GM12878 (cell line): ENCODE measurements around the gene PRKG1. TPM values are rescaled to one million over a fixed set of nuclear protein-coding genes. Genes with fewer than 3 reads are reported as not detected.

ENCODE experiments used
- ATAC-seq: fragments of 200-7000 bp; cut with Tn5 transposase; 3 replicates; pipeline ENCODE4 v1.9.1; 2020; ENCODE audit warnings: mild to moderate bottlenecking, moderate library complexity
- BruUV-seq: library from RNA; stranded (reverse); fragments of 400-500 nt; replicated peaks from 2 replicates; lab custom pipeline; 2021; lab: Mats Ljungman, UMichigan
- CTCF ChIA-PET: fragments of 300-600 bp; sonication (Branson Sonifier 250); formaldehyde crosslinking; extraction: SDS; loops from one replicate; lab custom pipeline; 2021; ENCODE audit warnings: inconsistent platforms; lab: Yijun Ruan, JAX
- POLR2A ChIA-PET: fragments of 350-600 bp; formaldehyde crosslinking; extraction: SDS; loops from one replicate; lab custom pipeline; 2021; ENCODE audit warnings: inconsistent platforms; lab: Charles Lee
- RAD21 ChIA-PET: fragments of 300-600 bp; sonication (Branson Sonifier 250); formaldehyde crosslinking; loops from one replicate; lab custom pipeline; 2023; ENCODE audit warnings: antibody characterized with exemption; ENCODE audit not compliant: unreplicated experiment; lab: Charles Lee
- SMC1A ChIA-PET: fragments of 300-600 bp; sonication (Branson Sonifier 250); formaldehyde crosslinking; loops from one replicate; lab custom pipeline; 2023; ENCODE audit not compliant: unreplicated experiment, uncharacterized antibody; lab: Charles Lee
- DNase-seq: peaks from one replicate; pipeline ENCODE4 v3.0.0-alpha.2; 2011; ENCODE audit warnings: low read depth, low spot score
- FAIRE-seq: peaks from 3 replicates; lab custom pipeline; 2011; peaks lifted over from hg19 to GRCh38; lab: Jason Lieb, UNC
- H2AFZ ChIP-seq: 2 replicates; pipeline ENCODE4 v1.6.0; 2011; ENCODE audit warnings: low read depth, low read length, control low read depth; ENCODE audit not compliant: control insufficient read depth
- H3K27ac ChIP-seq: 2 replicates; pipeline ENCODE4 v1.5.1; 2011; ENCODE audit warnings: control low read depth; ENCODE audit not compliant: control insufficient read depth, insufficient read depth
- H3K27me3 ChIP-seq, 2 experiments: replicated peaks in 1 of 2; 2 replicates each; pipeline versions ENCODE4 v1.6.0 to v1.6.1; 2011; ENCODE audit warnings: low read length in 1 of 2; ENCODE audit not compliant: control insufficient read depth in 2 of 2, insufficient read depth in 2 of 2
- H3K36me3 ChIP-seq, 2 experiments: 2 replicates each; pipeline ENCODE4 v1.5.1; 2011; ENCODE audit warnings: low read length in 1 of 2; ENCODE audit not compliant: control insufficient read depth in 2 of 2, insufficient read depth in 2 of 2
- H3K4me1 ChIP-seq: 2 replicates; pipeline ENCODE4 v1.6.1; 2011; ENCODE audit warnings: mild to moderate bottlenecking, low read length, moderate library complexity, mixed read lengths; ENCODE audit not compliant: control insufficient read depth, insufficient read depth
- H3K4me2 ChIP-seq: 2 replicates; pipeline ENCODE4 v1.6.0; 2011; ENCODE audit warnings: control low read depth; ENCODE audit not compliant: control insufficient read depth, insufficient read depth
- H3K4me3 ChIP-seq: fragments of 200-600 bp; sonication (generic); 2 replicates; pipeline ENCODE4 v1.5.1; 2016
- H3K79me2 ChIP-seq: 2 replicates; pipeline ENCODE4 v1.6.0; 2011; ENCODE audit warnings: low read length; ENCODE audit not compliant: control insufficient read depth, insufficient read depth
- H3K9ac ChIP-seq: 2 replicates; pipeline ENCODE4 v1.8.0; 2011; ENCODE audit warnings: low read length, control low read depth, mixed read lengths; ENCODE audit not compliant: control insufficient read depth, insufficient read depth
- H3K9me3 ChIP-seq: replicated peaks from 3 replicates; pipeline ENCODE4 v1.5.1; 2011; ENCODE audit warnings: mild to moderate bottlenecking, low read length; ENCODE audit not compliant: control insufficient read depth, insufficient read depth
- H4K20me1 ChIP-seq: 2 replicates; pipeline ENCODE4 v1.6.0; 2011; ENCODE audit not compliant: control insufficient read depth, insufficient read depth
- CEBPB ChIP-seq, 2 experiments: fragments of 150-350 bp in 1 of 2; IDR thresholded peaks; 2 replicates each; pipeline ENCODE4 v1.6.1; 2012 to 2014; ENCODE audit warnings: low read depth in 2 of 2, low read length in 2 of 2, borderline replicate concordance in 1 of 2, inconsistent platforms in 1 of 2
- CHD2 ChIP-seq: IDR thresholded peaks from 2 replicates; pipeline ENCODE4 v1.6.1; 2011; ENCODE audit warnings: low read depth, low read length, improper control_type of control experiment, borderline replicate concordance
- ETV6 ChIP-seq, 2 experiments: fragments of 450-650 bp in 1 of 2; IDR thresholded peaks in 1 of 2; conservative IDR thresholded peaks in 1 of 2; 2 replicates each; pipeline ENCODE4 v1.6.1; 2014; ENCODE audit warnings: antibody characterized with exemption in 1 of 2, borderline replicate concordance in 1 of 2, low read depth in 1 of 2, mild to moderate bottlenecking in 1 of 2, moderate library complexity in 1 of 2
- FOXM1 ChIP-seq: IDR thresholded peaks from 2 replicates; pipeline ENCODE4 v1.6.1; 2012; ENCODE audit warnings: low read depth, mild to moderate bottlenecking, inconsistent platforms, low read length, moderate library complexity
- LARP7 ChIP-seq: fragments of 450-650 bp; IDR thresholded peaks from 2 replicates; pipeline ENCODE4 v1.6.1; 2017; ENCODE audit warnings: mild to moderate bottlenecking
- MTA2 ChIP-seq: fragments of 450-650 bp; IDR thresholded peaks from 2 replicates; pipeline ENCODE4 v1.6.1; 2016; ENCODE audit warnings: low read depth, mild to moderate bottlenecking, moderate library complexity
- NFYB ChIP-seq: IDR thresholded peaks from 2 replicates; pipeline ENCODE4 v1.6.1; 2011; ENCODE audit warnings: low read depth, mild to moderate bottlenecking, low read length, improper control_type of control experiment, moderate library complexity; ENCODE audit not compliant: insufficient read depth
- RAD51 ChIP-seq: fragments of 450-650 bp; IDR thresholded peaks from 2 replicates; pipeline ENCODE4 v1.6.1; 2016; ENCODE audit warnings: moderate library complexity, mild to moderate bottlenecking, inconsistent platforms
- RELB ChIP-seq: fragments of 450-650 bp; IDR thresholded peaks from 2 replicates; pipeline ENCODE4 v1.6.1; 2017; ENCODE audit warnings: low read depth, mild to moderate bottlenecking, moderate library complexity
- SPI1 ChIP-seq: IDR thresholded peaks from 2 replicates; pipeline ENCODE4 v1.6.1; 2011; ENCODE audit warnings: low read depth, mild to moderate bottlenecking, low read length, moderate library complexity, borderline replicate concordance; ENCODE audit not compliant: insufficient read depth
- TAF1 ChIP-seq: IDR thresholded peaks from 2 replicates; pipeline ENCODE4 v1.6.1; 2011; ENCODE audit warnings: mild to moderate bottlenecking, low read depth, low read length, borderline replicate concordance
- USF1 ChIP-seq: IDR thresholded peaks from 2 replicates; pipeline ENCODE4 v1.6.1; 2011; ENCODE audit warnings: borderline replicate concordance, low read depth, mild to moderate bottlenecking, moderate library complexity, mixed read lengths, low read length; ENCODE audit not compliant: insufficient read depth; ENCODE audit errors: extremely low read length
- ZNF622 ChIP-seq: fragments of 450-650 bp; IDR thresholded peaks from 2 replicates; pipeline ENCODE4 v1.6.1; 2017; ENCODE audit warnings: mild to moderate bottlenecking, inconsistent platforms
- WGBS: methylation state at CpG from one replicate; pipeline ENCODE4 v1.1.6; 2016; ENCODE audit warnings: low lambda C conversion rate; ENCODE audit not compliant: insufficient replicate concordance, insufficient coverage; ENCODE audit errors: missing lambda C conversion rate; 5-methylcytosine and 5-hydroxymethylcytosine counted together
- in situ Hi-C: fragments of 300-500 bp; cut with MboI; formaldehyde crosslinking; loops from 9 replicates; pipeline ENCODE4 v1.14.3; 2018; ENCODE audit warnings: mixed read lengths
- intact Hi-C: fragments of 100-400 bp; cut with micrococcal nuclease; formaldehyde crosslinking; loops from one replicate; pipeline ENCODE4 v1.14.2; 2022; ENCODE audit not compliant: unreplicated experiment
- polyA plus RNA-seq, 11 experiments: library from polyadenylated mRNA; depleted of rRNA in 4 of 11; unstranded in 6 of 11; stranded (reverse) in 5 of 11; fragments of >200 nt; fragmentation: Nextera tagmentation in 4 of 11; fragmentation: Illumina TruSeq in 1 of 11; extraction: Ambion mirVana in 4 of 11; extraction: Trizol in 1 of 11; gene quantifications; 1 replicate in 1 of 11; 2 replicates in 10 of 11; pipeline versions ENCODE4 v1.2.1 to v1.2.3, GENCODE V29; 2011 to 2016; ENCODE audit warnings: inconsistent platforms in 2 of 11, missing spikeins in 2 of 11, low read depth in 1 of 11
- total RNA-seq, 4 experiments: library from RNA; depleted of rRNA in 3 of 4; stranded (reverse); fragments of >200 nt in 3 of 4; fragmentation: Illumina TruSeq in 1 of 4; extraction: Trizol in 1 of 4; gene quantifications; 2 replicates each; pipeline versions ENCODE4 v1.2.1 to v1.2.3, GENCODE V29; 2013 to 2021

Gene PRKG1
- total and polyA plus RNA-seq, 10 of the 15 experiments (the other 5 are each of a cell fraction or from before 2014, with no cell fraction given): 0.04 to 0.05 TPM; not detected in 8

GRCh38 chr10:51747216-51747615, 672.9 kb downstream of the PRKG1 start (continued):
- no peak for TF ChIP-seq RAD51
- TF ChIP-seq, all 136 proteins: peak for 0

GRCh38 chr10:51748959-51749358, 674.7 kb downstream of the PRKG1 start:
- Histone ChIP-seq H3K4me1 (no peaks in the 10 kb centered on the region), H3K9me3 (no peaks in the 10 kb centered on the region), H3K4me2 (no peak overlapping the region), H3K27me3 (no peaks in the 10 kb centered on the region), H3K36me3 (no peaks in the 10 kb centered on the region), H3K79me2 (no peaks in the 10 kb centered on the region), H3K9ac (no peak overlapping the region), H3K27ac (no peak overlapping the region), H2AFZ (no peak overlapping the region), H4K20me1 (no peaks in the 10 kb centered on the region), H3K4me3 (no peak overlapping the region)
- 13% methylated on average over 1 of the region's 1 CpG for WGBS
- SMC1A ChIA-PET: interaction anchor here (1.5 kb wide), 1 partner anchor 14 kb away, joined by 4 read pairs; no protein-coding TSS in a partner anchor
- no peak for FAIRE-seq
- no TSS peak for BruUV-seq
- no peak for TF ChIP-seq MTA2
- no peak for TF ChIP-seq SPI1
- TF ChIP-seq USF1: no peak
- TF ChIP-seq TAF1: no peak
- TF ChIP-seq FOXM1: no peak
- no peak for TF ChIP-seq NFYB
- no peak for TF ChIP-seq CEBPB (IDR thresholded peaks at IDR 0.05; ENCODE audit: borderline replicate concordance in 1 of 2, low read depth in 2 of 2, low read length in 2 of 2)
- TF ChIP-seq CHD2: no peak
- TF ChIP-seq ZNF622: no peak
- TF ChIP-seq ETV6 (conservative IDR thresholded peaks at IDR 0.05 in 1 of 2, IDR thresholded peaks at IDR 0.05 in 1 of 2; ENCODE audit: borderline replicate concordance in 1 of 2, low read depth in 1 of 2): no peak
- no peak for TF ChIP-seq RELB
- no peak for TF ChIP-seq LARP7
- no peak for DNase-seq
- CTCF ChIA-PET: no interaction called here
- RAD21 ChIA-PET: no interaction called here
- intact Hi-C loops (no loop called here), in situ Hi-C loops (no loop called here)
- POLR2A ChIA-PET: no interaction called here
- ATAC-seq: no peak
